Endothelial cell of umbilical vein (primary cell): ENCODE results near the gene UQCRC1. TPM values are rescaled to one million over a fixed set of nuclear protein-coding genes. Genes with fewer than 3 reads are reported as not detected.

Experiments
- BruUV-seq: library from RNA; stranded (reverse); fragments of 400-500 nt; replicated peaks from 2 replicates; lab custom pipeline; 2021; lab: Mats Ljungman, UMichigan
- CTCF ChIA-PET: fragments of 300-600, 350-600 bp; sonication (Branson Sonifier 250); formaldehyde crosslinking; loops from one replicate; lab custom pipeline; 2021; ENCODE audit warnings: antibody characterized with exemption, inconsistent platforms; lab: Charles Lee
- POLR2A ChIA-PET: fragments of 300-600, 350-600 bp; sonication (Branson Sonifier 250); formaldehyde crosslinking; loops from one replicate; lab custom pipeline; 2021; ENCODE audit warnings: antibody characterized with exemption, inconsistent platforms; lab: Charles Lee
- DNase-seq: peaks from one replicate; pipeline ENCODE4 v3.0.0-alpha.2; 2011; ENCODE audit warnings: low read depth, low spot score
- FAIRE-seq: peaks from 2 replicates; lab custom pipeline; 2011; peaks lifted over from hg19 to GRCh38; lab: Jason Lieb, UNC
- H2AFZ ChIP-seq: 2 replicates; pipeline ENCODE4 v1.6.0; 2012; ENCODE audit warnings: low read depth, low read length, control low read depth, inconsistent platforms
- H3K27ac ChIP-seq: 2 replicates; pipeline ENCODE4 v1.5.1; 2011; ENCODE audit warnings: low read depth, mild to moderate bottlenecking, control low read depth, low read length, moderate library complexity; ENCODE audit not compliant: insufficient read depth
- H3K27me3 ChIP-seq, 2 experiments: 2 replicates each; pipeline versions ENCODE4 v1.6.0 to v1.6.1; 2011; ENCODE audit warnings: low read length in 2 of 2, mixed read lengths in 1 of 2; ENCODE audit not compliant: control insufficient read depth in 2 of 2, insufficient read depth in 2 of 2
- H3K36me3 ChIP-seq, 2 experiments: 2 replicates in 1 of 2; 3 replicates in 1 of 2; pipeline ENCODE4 v1.5.1; 2011; ENCODE audit warnings: low read length in 2 of 2, mild to moderate bottlenecking in 1 of 2, moderate library complexity in 1 of 2; ENCODE audit not compliant: control insufficient read depth in 2 of 2, insufficient read depth in 2 of 2; ENCODE audit errors: extremely low read depth in 1 of 2
- H3K4me1 ChIP-seq: 3 replicates; pipeline ENCODE4 v1.5.1; 2011; ENCODE audit warnings: mild to moderate bottlenecking, low read length; ENCODE audit not compliant: control insufficient read depth, insufficient read depth; ENCODE audit errors: extremely low read depth
- H3K4me2 ChIP-seq: 2 replicates; pipeline ENCODE4 v1.6.1; 2011; ENCODE audit warnings: low read length, control low read depth, mixed read lengths; ENCODE audit not compliant: insufficient read depth
- H3K4me3 ChIP-seq, 3 experiments: fragments of 200-600 bp in 1 of 3; sonication (generic), shearing (Covaris generic) in 1 of 3; replicated peaks in 1 of 3; 2 replicates each; pipeline ENCODE4 v1.5.1; 2011 to 2016; ENCODE audit warnings: control low read depth in 3 of 3, low read length in 3 of 3, mild to moderate bottlenecking in 2 of 3, inconsistent platforms in 1 of 3, low read depth in 1 of 3, moderate library complexity in 1 of 3; ENCODE audit not compliant: insufficient read depth in 1 of 3
- H3K79me2 ChIP-seq: 2 replicates; pipeline ENCODE4 v1.6.0; 2012; ENCODE audit warnings: low read length, inconsistent platforms; ENCODE audit not compliant: control insufficient read depth, insufficient read depth
- H3K9ac ChIP-seq: replicated peaks from 2 replicates; pipeline ENCODE3; 2011; ENCODE audit warnings: low read length, control low read depth; ENCODE audit not compliant: insufficient read depth; ENCODE audit errors: extremely low read depth
- H3K9me1 ChIP-seq: replicated peaks from 3 replicates; pipeline ENCODE4 v1.6.0; 2011; ENCODE audit warnings: mild to moderate bottlenecking, low read length; ENCODE audit not compliant: control insufficient read depth, insufficient read depth; ENCODE audit errors: extremely low read depth
- H3K9me3 ChIP-seq: replicated peaks from 2 replicates; pipeline ENCODE4 v1.5.1; 2012; ENCODE audit warnings: low read length, inconsistent platforms; ENCODE audit not compliant: control insufficient read depth, insufficient read depth
- H4K20me1 ChIP-seq: replicated peaks from 2 replicates; pipeline ENCODE3; 2011; ENCODE audit warnings: mild to moderate bottlenecking, low read length; ENCODE audit not compliant: control insufficient read depth, insufficient read depth; ENCODE audit errors: extremely low read depth
- EZH2 ChIP-seq: IDR thresholded peaks from 2 replicates; pipeline ENCODE4 v1.6.1; 2012; ENCODE audit warnings: borderline replicate concordance, low read depth, mild to moderate bottlenecking, moderate library complexity, low read length, inconsistent platforms; ENCODE audit not compliant: severe bottlenecking
- FOS ChIP-seq: IDR thresholded peaks from 2 replicates; pipeline ENCODE4 v1.6.1; 2011; ENCODE audit warnings: mild to moderate bottlenecking, low read length, moderate library complexity, borderline replicate concordance; ENCODE audit not compliant: insufficient read depth
- GATA2 ChIP-seq: IDR thresholded peaks from 2 replicates; pipeline ENCODE4 v1.7.0; 2011; ENCODE audit warnings: low read depth, mild to moderate bottlenecking, moderate library complexity, mixed read lengths, low read length; ENCODE audit not compliant: insufficient read length, insufficient read depth
- JUN ChIP-seq: IDR thresholded peaks from 2 replicates; pipeline ENCODE4 v1.6.1; 2011; ENCODE audit warnings: borderline replicate concordance, low read depth; ENCODE audit not compliant: insufficient read length, insufficient read depth
- MYC ChIP-seq: IDR thresholded peaks from one replicate; pipeline ENCODE4 v1.6.1; 2011; ENCODE audit warnings: mild to moderate bottlenecking, low read depth, low read length
- POLR2A ChIP-seq: IDR thresholded peaks from 2 replicates; pipeline ENCODE4 v1.6.1; 2012; ENCODE audit warnings: low read depth, mild to moderate bottlenecking, control low read depth, low read length
- POLR2AphosphoS5 ChIP-seq: IDR thresholded peaks from 2 replicates; pipeline ENCODE4 v1.6.1; 2012; ENCODE audit warnings: low read depth, mild to moderate bottlenecking, control low read depth, low read length, moderate library complexity; ENCODE audit not compliant: insufficient read depth
- dilution Hi-C: fragments of 300-500 bp; cut with MboI; formaldehyde crosslinking; loops from one replicate; pipeline ENCODE4 v1.15.0; 2019; ENCODE audit warnings: low sequenced_read_pairs; ENCODE audit not compliant: extremely low pct_ligation_motif_present
- intact Hi-C: fragments of 100-400 bp; cut with micrococcal nuclease; formaldehyde crosslinking; loops from one replicate; pipeline ENCODE4 v1.10.0; 2022
- polyA plus RNA-seq, 4 experiments: library from polyadenylated mRNA; depleted of rRNA in 3 of 4; stranded (reverse) in 3 of 4; unstranded in 1 of 4; fragments of >200 nt; gene quantifications; 2 replicates each; pipeline versions ENCODE4 v1.2.1 to v1.2.3, GENCODE V29; 2011 to 2012; ENCODE audit warnings: missing spikeins in 1 of 4
- total RNA-seq: library from RNA; stranded (reverse); gene quantifications from 2 replicates; pipeline ENCODE4 v1.2.3, GENCODE V29; 2021
- TF ChIP-seq, protein P1 (sequence below): IDR thresholded peaks from 2 replicates; pipeline ENCODE4 v1.6.1; 2011; ENCODE audit not compliant: insufficient read depth, insufficient read length
- TF ChIP-seq, protein P2 (sequence below), 2 donors: IDR thresholded peaks; 1 replicate in 1 of 2; 2 replicates in 1 of 2; pipeline ENCODE4 v1.5.1; 2011; ENCODE audit warnings: low read length in 2 of 2, mild to moderate bottlenecking in 2 of 2, moderate library complexity in 2 of 2, control low read depth in 1 of 2, inconsistent platforms in 1 of 2, low read depth in 1 of 2; ENCODE audit not compliant: insufficient read depth in 1 of 2; ENCODE audit errors: extremely low read depth in 1 of 2

The UQCRC1 gene
- total and polyA plus RNA-seq, 2 donors (not counting 3 experiments of a cell fraction or from before 2014, with no cell fraction given): 184 to 427 TPM

DNA sequence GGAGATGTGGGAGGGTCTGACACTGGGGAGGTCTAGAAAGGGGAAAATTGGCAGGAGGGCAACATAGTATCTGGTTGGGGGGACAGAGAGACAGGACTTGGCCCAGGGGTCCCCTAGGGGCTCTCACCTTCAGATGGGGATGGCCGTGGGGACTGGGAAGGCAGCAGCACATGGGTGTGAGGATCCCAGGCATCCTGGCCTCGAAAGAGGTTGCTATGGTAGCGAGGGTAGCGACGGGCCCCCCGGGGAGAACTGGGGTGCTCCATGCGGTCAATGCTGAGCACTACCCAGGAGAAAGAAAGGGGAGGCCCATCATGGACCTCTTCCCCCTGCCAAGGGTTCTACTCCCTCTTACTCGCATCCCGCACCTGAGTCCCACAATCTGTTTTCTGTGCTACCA lies 38.3 kb upstream of the UQCRC1 start:
- POLR2A ChIA-PET: no interaction called here

More for the DNA sequence above, 38.3 kb upstream of the UQCRC1 start:
- no peak overlapping the region for H3K4me3 ChIP-seq
- no peak overlapping the region for H3K4me2 ChIP-seq
- H2AFZ ChIP-seq: no peak overlapping the region
- H3K36me3 ChIP-seq: no peaks in the 10 kb centered on the region
- H3K27me3 ChIP-seq: no peaks in the 10 kb centered on the region
- no peaks in the 10 kb centered on the region for H4K20me1 ChIP-seq
- dilution Hi-C loops: no loop called here
- intact Hi-C loops: no loop called here
- FAIRE-seq: no peak
- DNase-seq: no peak
- TF ChIP-seq POLR2AphosphoS5: no peak
- TF ChIP-seq POLR2A: no peak
- TF ChIP-seq, protein P1, sequence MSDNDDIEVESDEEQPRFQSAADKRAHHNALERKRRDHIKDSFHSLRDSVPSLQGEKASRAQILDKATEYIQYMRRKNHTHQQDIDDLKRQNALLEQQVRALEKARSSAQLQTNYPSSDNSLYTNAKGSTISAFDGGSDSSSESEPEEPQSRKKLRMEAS: no peak
- no peak for TF ChIP-seq JUN
- TF ChIP-seq, protein P2, sequence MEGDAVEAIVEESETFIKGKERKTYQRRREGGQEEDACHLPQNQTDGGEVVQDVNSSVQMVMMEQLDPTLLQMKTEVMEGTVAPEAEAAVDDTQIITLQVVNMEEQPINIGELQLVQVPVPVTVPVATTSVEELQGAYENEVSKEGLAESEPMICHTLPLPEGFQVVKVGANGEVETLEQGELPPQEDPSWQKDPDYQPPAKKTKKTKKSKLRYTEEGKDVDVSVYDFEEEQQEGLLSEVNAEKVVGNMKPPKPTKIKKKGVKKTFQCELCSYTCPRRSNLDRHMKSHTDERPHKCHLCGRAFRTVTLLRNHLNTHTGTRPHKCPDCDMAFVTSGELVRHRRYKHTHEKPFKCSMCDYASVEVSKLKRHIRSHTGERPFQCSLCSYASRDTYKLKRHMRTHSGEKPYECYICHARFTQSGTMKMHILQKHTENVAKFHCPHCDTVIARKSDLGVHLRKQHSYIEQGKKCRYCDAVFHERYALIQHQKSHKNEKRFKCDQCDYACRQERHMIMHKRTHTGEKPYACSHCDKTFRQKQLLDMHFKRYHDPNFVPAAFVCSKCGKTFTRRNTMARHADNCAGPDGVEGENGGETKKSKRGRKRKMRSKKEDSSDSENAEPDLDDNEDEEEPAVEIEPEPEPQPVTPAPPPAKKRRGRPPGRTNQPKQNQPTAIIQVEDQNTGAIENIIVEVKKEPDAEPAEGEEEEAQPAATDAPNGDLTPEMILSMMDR (IDR thresholded peaks at IDR 0.05; ENCODE audit: extremely low read depth in 1 of 2, insufficient read depth in 1 of 2, low read depth in 1 of 2, low read length in 2 of 2): no peak
- TF ChIP-seq GATA2: no peak
- TF ChIP-seq EZH2: no peak
- TF ChIP-seq FOS: no peak
- no peak for TF ChIP-seq MYC
- no peak overlapping the region for H3K27ac ChIP-seq
- BruUV-seq: no TSS peak
- H3K9ac ChIP-seq: no peak overlapping the region
- H3K4me1 ChIP-seq: no peaks in the 10 kb centered on the region
- CTCF ChIA-PET: interaction anchor here (2.9 kb wide), 1 partner anchor 12 kb away, joined by 11 read pairs; the partner anchor contains the start of gene SLC26A6
- no peaks in the 10 kb centered on the region for H3K79me2 ChIP-seq
- H3K9me3 ChIP-seq: no peaks in the 10 kb centered on the region
- H3K9me1 ChIP-seq: no peaks in the 10 kb centered on the region
